GM19463 (cell line): ENCODE data around the gene OR2V2.
A peak's percentile ranks its signal among the peaks of the same experiment; 100 is the strongest.

ENCODE experiments used
- ATAC-seq: cut with Tn5 transposase; IDR thresholded peaks from one replicate; pipeline ENCODE4 v1.9.1; 2021; ENCODE audit warnings: mild to moderate bottlenecking, moderate library complexity; ENCODE audit not compliant: unreplicated experiment

The OR2V2 gene

DNA sequence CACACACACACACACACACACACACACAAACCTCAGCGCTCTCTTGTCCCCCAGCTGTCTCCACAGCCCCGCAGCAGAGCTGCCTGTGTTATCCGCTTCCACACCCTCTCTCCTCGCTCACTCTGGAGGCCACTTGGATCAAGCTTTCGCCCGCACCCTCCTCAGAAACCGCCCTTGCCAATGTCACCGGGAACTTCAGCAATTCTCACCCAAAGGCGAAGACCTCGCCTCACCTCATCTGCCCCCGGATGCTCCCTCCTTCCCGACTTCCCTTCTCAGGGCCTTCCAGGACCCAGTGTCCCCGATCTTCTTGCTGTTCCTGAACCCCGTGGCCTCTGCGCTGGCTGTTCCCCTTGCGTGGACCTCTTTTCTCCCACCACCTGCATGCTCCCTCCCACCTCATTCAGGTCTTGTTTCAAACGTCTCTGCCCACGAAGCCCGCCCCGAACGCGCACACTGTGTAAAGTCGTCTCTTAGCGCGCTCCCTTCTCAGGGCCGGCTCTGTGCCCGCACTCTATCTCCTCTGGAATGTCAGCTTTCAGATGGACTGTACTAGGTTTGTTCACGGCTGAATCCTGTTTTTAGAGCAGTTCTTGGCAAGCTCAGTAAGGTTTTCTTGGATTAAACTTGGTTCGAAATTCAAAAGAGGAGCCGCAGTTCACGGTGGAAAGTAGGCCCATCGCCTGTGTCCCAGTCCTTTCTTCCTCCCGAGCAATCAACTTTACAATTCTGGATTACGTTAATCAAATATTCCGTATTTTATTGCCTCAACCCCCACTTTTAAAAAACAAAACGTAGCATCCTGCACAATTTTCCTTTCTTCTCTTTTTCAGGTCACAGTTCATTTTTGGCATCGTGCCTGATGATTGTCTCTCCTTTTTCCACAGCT lies 58.6 kb downstream of the OR2V2 start:
- no peak for ATAC-seq

DNA sequence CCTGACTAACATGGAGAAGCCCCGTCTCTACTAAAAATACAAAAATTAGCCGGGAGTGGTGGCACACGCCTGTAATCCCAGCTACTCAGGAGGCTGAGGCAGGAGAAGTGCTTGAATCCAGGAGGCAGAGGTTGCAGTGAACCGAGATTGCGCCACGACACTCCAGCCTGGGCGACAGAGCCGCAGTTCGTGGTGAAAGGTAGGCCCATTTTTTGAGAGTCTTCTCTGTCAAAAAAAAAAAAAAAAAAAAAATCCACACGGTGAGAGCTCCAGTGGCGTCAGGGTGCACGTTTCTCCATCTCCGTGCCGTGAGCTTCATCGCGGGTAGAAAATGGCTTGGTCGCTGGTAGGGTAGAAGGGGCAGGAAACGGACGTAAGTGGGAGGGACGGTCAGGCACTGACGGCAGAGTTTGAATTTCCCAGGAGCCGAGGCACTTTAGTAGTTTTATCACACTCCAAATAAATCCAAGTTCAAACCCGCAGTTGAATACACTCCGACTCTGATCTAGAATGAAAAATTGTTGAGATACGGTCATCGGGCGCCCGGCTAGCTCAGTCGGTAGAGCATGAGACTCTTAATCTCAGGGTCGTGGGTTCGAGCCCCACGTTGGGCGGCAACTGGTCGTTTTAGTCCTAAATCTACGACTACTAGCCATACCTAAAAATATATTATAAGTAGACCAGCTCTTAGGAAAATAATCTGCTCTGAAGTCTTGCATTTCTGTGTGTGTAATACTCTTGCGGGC lies 60.0 kb downstream of the OR2V2 start:
- ATAC-seq = peak; percentile 41

DNA sequence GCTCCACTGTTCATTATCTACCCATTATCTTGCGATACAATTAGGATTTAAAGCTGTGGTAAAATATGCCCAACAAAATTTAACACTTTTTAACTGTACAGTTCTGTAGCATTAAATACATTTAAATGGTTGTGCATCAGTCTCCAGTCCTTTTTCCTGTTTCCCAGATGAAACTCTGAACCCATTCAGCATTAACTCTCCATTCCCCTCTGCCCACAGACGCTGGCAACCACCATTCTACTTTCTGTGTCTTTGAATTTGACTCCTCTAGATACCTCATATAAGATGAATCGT lies 60.5 kb downstream of the OR2V2 start:
- ATAC-seq = no peak
